HFF-Myc (cell line): ENCODE measurements around the gene OPALIN.

Source experiments
- DNase-seq: peaks from one replicate; pipeline ENCODE4 v3.0.0-alpha.2; 2011; ENCODE audit warnings: low read depth; ENCODE audit errors: extremely low read depth
- H3K4me3 ChIP-seq: replicated peaks from 2 replicates; pipeline ENCODE4 v1.5.1; 2011; ENCODE audit warnings: low read depth, mild to moderate bottlenecking, control low read depth, low read length
- TF ChIP-seq, protein P1 (sequence below): IDR thresholded peaks from 2 replicates; pipeline ENCODE4 v1.5.1; 2012; ENCODE audit warnings: mild to moderate bottlenecking, low read depth, low read length, control low read depth; ENCODE audit errors: missing control alignments

The OPALIN gene

DNA sequence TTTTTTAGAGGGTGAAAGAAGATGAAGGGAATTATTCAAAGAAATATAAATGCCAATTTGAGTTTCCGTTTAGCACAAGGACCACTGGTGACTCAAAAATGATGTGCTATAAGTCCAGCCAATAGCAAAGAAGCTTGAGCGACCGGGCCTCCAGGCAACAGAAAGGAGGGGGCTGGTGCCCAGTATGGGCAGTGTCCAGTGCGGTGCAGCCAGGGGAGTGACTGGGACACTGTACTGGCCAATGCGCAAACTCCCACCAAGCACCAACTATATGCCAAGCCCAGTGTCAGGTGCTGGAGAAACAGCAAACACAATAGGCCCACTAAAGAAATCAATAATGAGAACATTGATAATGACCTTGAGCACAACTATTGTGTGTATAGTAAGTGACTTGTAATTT, 10.2 kb upstream of the OPALIN start:
- no peak overlapping the region for H3K4me3 ChIP-seq
- TF ChIP-seq, protein P1, sequence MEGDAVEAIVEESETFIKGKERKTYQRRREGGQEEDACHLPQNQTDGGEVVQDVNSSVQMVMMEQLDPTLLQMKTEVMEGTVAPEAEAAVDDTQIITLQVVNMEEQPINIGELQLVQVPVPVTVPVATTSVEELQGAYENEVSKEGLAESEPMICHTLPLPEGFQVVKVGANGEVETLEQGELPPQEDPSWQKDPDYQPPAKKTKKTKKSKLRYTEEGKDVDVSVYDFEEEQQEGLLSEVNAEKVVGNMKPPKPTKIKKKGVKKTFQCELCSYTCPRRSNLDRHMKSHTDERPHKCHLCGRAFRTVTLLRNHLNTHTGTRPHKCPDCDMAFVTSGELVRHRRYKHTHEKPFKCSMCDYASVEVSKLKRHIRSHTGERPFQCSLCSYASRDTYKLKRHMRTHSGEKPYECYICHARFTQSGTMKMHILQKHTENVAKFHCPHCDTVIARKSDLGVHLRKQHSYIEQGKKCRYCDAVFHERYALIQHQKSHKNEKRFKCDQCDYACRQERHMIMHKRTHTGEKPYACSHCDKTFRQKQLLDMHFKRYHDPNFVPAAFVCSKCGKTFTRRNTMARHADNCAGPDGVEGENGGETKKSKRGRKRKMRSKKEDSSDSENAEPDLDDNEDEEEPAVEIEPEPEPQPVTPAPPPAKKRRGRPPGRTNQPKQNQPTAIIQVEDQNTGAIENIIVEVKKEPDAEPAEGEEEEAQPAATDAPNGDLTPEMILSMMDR, result no peak
- DNase-seq, result no peak

DNA sequence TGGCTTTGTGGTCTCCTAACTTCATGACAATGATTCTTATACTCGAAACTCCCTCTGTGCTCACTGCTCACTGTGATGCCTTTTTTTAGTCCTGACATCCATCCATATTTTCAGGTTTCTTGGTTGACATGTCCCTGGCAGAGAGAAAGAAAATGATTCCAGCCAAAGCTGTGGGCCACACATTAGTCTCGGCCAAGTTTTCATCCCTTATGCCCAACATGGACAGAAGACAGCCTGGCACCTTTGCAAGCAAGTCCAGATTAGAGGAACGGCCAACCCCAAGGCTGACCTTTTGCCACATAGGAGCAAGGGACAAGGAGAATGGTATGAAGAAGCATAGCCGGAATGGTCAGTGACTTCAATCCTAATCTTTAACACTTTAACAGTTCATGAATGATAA, 8.7 kb upstream of the OPALIN start:
- DNase-seq, result no peak
- TF ChIP-seq, protein P1, result no peak
- H3K4me3 ChIP-seq, result no peak overlapping the region

DNA sequence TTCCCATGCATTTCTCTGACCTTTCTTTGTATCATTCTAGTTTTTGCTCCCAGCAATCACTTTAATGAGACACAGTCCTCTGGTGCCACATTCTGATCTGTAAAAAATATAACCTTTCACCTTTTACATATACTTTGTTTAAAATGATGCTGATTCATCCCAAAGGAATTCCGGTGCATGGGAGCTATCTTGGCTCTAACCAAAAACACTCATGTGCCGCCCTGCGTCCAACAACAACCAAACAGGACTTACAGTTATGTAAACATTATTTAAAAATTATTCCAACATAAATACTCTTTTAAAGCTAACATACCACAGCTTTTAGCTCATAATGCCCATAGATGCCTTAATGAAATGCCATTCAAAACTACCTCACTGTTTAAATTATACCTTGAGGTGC, 7.7 kb upstream of the OPALIN start:
- TF ChIP-seq, protein P1, result no peak
- H3K4me3 ChIP-seq, result no peak overlapping the region
- DNase-seq, result peak; percentile 62

DNA sequence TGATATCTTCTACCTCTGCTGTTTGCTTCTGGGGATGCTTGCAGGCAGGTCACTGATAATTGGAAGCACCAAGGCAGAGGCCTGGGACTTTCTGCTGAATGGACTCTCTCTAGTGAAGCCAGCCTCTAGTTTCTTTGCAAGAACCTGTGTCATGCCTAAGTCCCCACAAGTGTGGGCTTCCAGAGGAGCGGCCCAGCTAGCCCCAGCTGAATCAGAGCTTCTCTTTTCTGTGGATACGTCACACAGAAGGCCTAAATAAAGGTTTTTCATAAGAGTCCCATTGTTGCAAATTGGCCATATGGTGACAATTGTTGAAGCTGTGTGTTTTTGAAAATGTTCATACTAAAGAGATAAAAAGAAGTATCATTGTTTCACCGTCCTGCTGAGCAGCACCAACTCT, 6.8 kb upstream of the OPALIN start:
- no peak for DNase-seq
- TF ChIP-seq, protein P1, result no peak
- H3K4me3 ChIP-seq, result no peak overlapping the region

DNA sequence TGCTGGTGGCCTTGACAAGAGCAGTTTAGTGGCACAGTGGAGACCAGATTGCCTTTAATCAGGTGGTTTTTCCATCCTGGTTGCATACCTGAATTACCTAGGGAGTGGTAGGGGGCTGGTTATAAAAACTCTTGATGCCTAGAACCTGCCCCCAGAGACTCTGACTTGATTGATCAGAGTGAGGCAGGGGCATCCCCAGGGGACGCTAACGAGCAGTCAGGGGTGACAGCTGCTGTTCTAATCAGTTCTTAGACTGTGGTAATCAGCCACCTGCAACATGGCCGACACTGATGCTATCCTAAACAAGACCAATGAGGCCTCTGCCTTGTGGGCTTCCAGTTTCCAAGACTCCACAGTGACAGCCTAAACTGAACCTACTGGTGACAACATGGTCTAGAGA, 2.0 kb upstream of the OPALIN start:
- TF ChIP-seq, protein P1, result no peak
- no peak overlapping the region for H3K4me3 ChIP-seq
- DNase-seq, result no peak

DNA sequence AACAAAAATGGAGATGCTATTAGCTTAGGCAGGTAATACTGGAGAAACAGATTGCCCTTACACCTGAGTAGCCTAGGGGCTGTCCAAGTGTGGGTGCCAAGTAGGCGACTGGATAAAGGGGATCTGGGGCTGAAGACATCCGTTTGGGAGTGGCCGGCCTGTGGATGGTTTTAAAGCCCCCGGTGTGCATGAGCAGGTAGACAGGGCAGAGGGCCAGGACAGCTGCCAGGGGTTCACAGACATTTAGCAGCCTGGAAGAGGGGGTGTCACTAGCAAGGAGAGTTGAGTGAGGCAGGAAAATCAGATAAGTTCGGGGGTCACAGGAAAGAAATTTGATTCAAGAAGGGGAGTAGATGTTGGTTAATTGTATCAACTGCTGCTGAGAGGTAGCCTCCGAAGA, 1.5 kb upstream of the OPALIN start:
- TF ChIP-seq, protein P1, result no peak
- H3K4me3 ChIP-seq, result no peak overlapping the region
- DNase-seq, result no peak

DNA sequence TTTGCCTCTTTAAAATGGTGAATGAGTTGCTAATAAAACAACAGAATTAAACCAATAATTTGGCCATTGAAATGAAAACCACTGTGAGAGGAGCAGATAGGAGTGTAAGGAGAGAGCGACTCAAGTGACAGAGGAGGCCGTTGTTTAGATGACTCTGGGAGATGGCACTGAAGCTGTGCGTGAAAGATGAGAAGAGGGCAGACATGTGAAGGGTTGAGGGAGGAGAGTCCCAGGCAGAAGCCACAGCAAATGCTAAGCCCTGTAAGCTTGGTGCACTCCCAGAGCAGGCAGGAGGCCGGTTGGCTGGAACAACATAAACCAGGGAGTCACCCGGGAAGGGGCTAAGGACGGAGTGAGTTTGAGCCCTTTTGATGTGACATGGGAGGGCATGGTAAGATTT, 814 bp upstream of the OPALIN start:
- TF ChIP-seq, protein P1, result no peak
- no peak for DNase-seq
- H3K4me3 ChIP-seq, result no peak overlapping the region
